Prostate gland (tissue), 2 donors: Measurements from ENCODE around the gene FBXO38.

ENCODE experiments used
- CTCF ChIP-seq, 4 experiments: fragments of 200-600 bp in 2 of 4; fragments of 450-650 bp in 2 of 4; sonication (generic) in 2 of 4; IDR thresholded peaks; 1 replicate in 3 of 4; 2 replicates in 1 of 4; pipeline ENCODE4 v1.5.1; 2016 to 2019; ENCODE audit warnings: antibody characterized with exemption in 4 of 4, mild to moderate bottlenecking in 2 of 4, moderate library complexity in 2 of 4
- POLR2A ChIP-seq: fragments of 450-650 bp; IDR thresholded peaks from one replicate; pipeline ENCODE4 v1.6.1; 2016; ENCODE audit warnings: antibody characterized with exemption, mild to moderate bottlenecking

GRCh38 chr5:148384380-148384737 is 601 bp downstream of the FBXO38 start:
- no peak for TF ChIP-seq CTCF (IDR thresholded peaks at IDR 0.05)
- TF ChIP-seq POLR2A: no peak
